Psoas muscle (tissue), 8 donors: Measurements from ENCODE around the gene RFX8. TPM values are rescaled to one million over a fixed set of nuclear protein-coding genes. Genes with fewer than 3 reads are reported as not detected.
"Not testable (repeated sequence)": the region's sequence is repeated elsewhere in the genome, so short reads cannot be mapped to it uniquely, and the experiment has no call there.

Experiments
- ATAC-seq, 4 donors: fragments of 200-7000 bp; cut with Tn5 transposase; one replicate each; pipeline ENCODE4 v1.9.1; 2020; ENCODE audit warnings: moderate library complexity in 3 of 4, mild to moderate bottlenecking in 2 of 4
- DNase-seq, 2 donors: peaks; one replicate each; pipeline ENCODE4 v3.0.0-alpha.2; 2020
- H3K27ac ChIP-seq: fragments of 200-600 bp; one replicate; pipeline ENCODE4 v1.8.0; 2022
- H3K27me3 ChIP-seq, 3 donors: fragments of 200-600 bp in 1 of 3; one replicate each; pipeline versions ENCODE4 v1.6.1 to v1.8.0; 2013 to 2022; ENCODE audit warnings: low read length in 2 of 3, mild to moderate bottlenecking in 2 of 3, moderate library complexity in 1 of 3; ENCODE audit not compliant: insufficient read depth in 3 of 3
- H3K36me3 ChIP-seq, 2 donors: fragments of 200-600 bp in 1 of 2; one replicate each; pipeline versions ENCODE4 v1.6.1 to v1.8.0; 2013 to 2022; ENCODE audit warnings: low read depth in 1 of 2, mild to moderate bottlenecking in 1 of 2, moderate library complexity in 1 of 2; ENCODE audit not compliant: insufficient read depth in 1 of 2
- H3K4me1 ChIP-seq: fragments of 200-600 bp; one replicate; pipeline ENCODE4 v1.8.0; 2022
- H3K4me3 ChIP-seq: fragments of 200-600 bp; one replicate; pipeline ENCODE4 v1.8.0; 2022; ENCODE audit warnings: mild to moderate bottlenecking
- H3K9me3 ChIP-seq: fragments of 200-600 bp; one replicate; pipeline ENCODE4 v1.8.0; 2022
- CTCF ChIP-seq: fragments of 200-600 bp; IDR thresholded peaks from one replicate; pipeline ENCODE4 v1.8.0; 2022; ENCODE audit warnings: antibody characterized with exemption
- WGBS, 3 donors: extraction: QIAGEN DNeasy Blood & Tissue Kit; methylation state at CpG; one replicate each; pipeline versions ENCODE4 v1.1.6 to v1.1.7; 2013; 5-methylcytosine and 5-hydroxymethylcytosine counted together
- intact Hi-C, 2 donors: fragments of 100-400 bp; cut with DNase I; formaldehyde crosslinking; loops; one replicate each; pipeline versions ENCODE4 v1.11.0 to v1.14.2; 2022
- polyA plus RNA-seq, 3 donors: library from polyadenylated mRNA; stranded (reverse); fragments of 200-250 nt; gene quantifications; one replicate each; pipeline ENCODE4 v1.2.3, GENCODE V29; 2013
- total RNA-seq, 4 donors: library from RNA; stranded (reverse); fragmentation: NEBNext Ultra II Directional in 2 of 4; extraction: Animal tissue kit (Norgen Biotek cat#: 25700) in 2 of 4; gene quantifications; one replicate each; pipeline versions ENCODE4 v1.2.1 to v1.2.4, GENCODE V29; 2021 to 2023
- donor health status: healthy with polysubstance abuse.
- donor health status: DM: no; HTN: no; CAD: no; lungs with moderate emphysema.
- donor health status: Bipolar disorder and iron deficiency.
- donor health status: healthy.
- donor health status: DM: yes; HTN: yes; CAD: no.
- donor health status: DM: no; HTN: no; CAD: no.
- donor health status: DM: no; HTN: no; CAD: no.
- donor health status: DM: yes; HTN: yes; CAD: no.

Gene RFX8
- total and polyA plus RNA-seq, 7 donors: 0.03 to 0.29 (median 0.12) TPM; not detected in 4

GRCh38 chr2:101512993-101513392 lies 38.1 kb upstream of the RFX8 start:
- ATAC-seq: no peak
- Histone ChIP-seq H3K27ac (no peak overlapping the region), H3K9me3 (no peaks in the 10 kb centered on the region), H3K27me3 (no peaks in the 10 kb centered on the region), H3K4me1 (no peaks in the 10 kb centered on the region), H3K4me3 (no peak overlapping the region), H3K36me3 (no peaks in the 10 kb centered on the region)
- no peak for DNase-seq
- 92 to 95% (median 93%) methylated on average over 3 of the region's 3 CpGs for WGBS, 3 donors
- intact Hi-C loops: no loop called here
- no peak for TF ChIP-seq CTCF

- WGBS, 3 donors: 52 to 80% (median 77%) methylated on average over 1 of the region's 1 CpG
- intact Hi-C loops: no loop called here
These were observed 36.5 kb upstream of the RFX8 start for GRCh38 chr2:101511381-101511780.

GRCh38 chr2:101509499-101510284 lies 34.8 kb upstream of the RFX8 start:
- whole genome bisulfite sequencing, 3 donors: 78 to 88% (median 79%) methylated on average over 8 of the region's 8 CpGs
- ATAC-seq (peak in 1 of 4 donors; percentile 54), DNase-seq (no peak)
- Histone ChIP-seq H3K4me1 (no peaks in the 10 kb centered on the region), H3K36me3 (no peaks in the 10 kb centered on the region), H3K27ac (no peak overlapping the region), H3K4me3 (no peak overlapping the region), H3K9me3 (no peaks in the 10 kb centered on the region), H3K27me3 (no peaks in the 10 kb centered on the region)
- no peak for TF ChIP-seq CTCF
- intact Hi-C loops: no loop called here

More at GRCh38 chr2:101511381-101511780, 36.5 kb upstream of the RFX8 start:
- ATAC-seq: no peak
- H3K4me3 ChIP-seq: no peak overlapping the region
- DNase-seq: no peak
- no peaks in the 10 kb centered on the region for H3K9me3 ChIP-seq
- H3K4me1 ChIP-seq: no peaks in the 10 kb centered on the region
- H3K36me3 ChIP-seq: no peaks in the 10 kb centered on the region
- H3K27me3 ChIP-seq: no peaks in the 10 kb centered on the region
- no peak overlapping the region for H3K27ac ChIP-seq
- TF ChIP-seq CTCF: no peak

GRCh38 chr2:101508636-101509035 lies 33.7 kb upstream of the RFX8 start:
- DNase-seq (no peak), ATAC-seq (no peak)
- 70 to 82% (median 80%) methylated on average over 5 of the region's 5 CpGs for WGBS, 3 donors
- intact Hi-C loops: no loop called here
- no peaks in the 10 kb centered on the region for H3K27me3 ChIP-seq
- H3K4me3 ChIP-seq: no peak overlapping the region
- no peaks in the 10 kb centered on the region for H3K36me3 ChIP-seq
- no peaks in the 10 kb centered on the region for H3K4me1 ChIP-seq
- H3K27ac ChIP-seq: no peak overlapping the region
- no peak for TF ChIP-seq CTCF
- no peaks in the 10 kb centered on the region for H3K9me3 ChIP-seq

- H3K36me3 ChIP-seq, H3K9me3 ChIP-seq, H3K27me3 ChIP-seq, H3K4me3 ChIP-seq, H3K27ac ChIP-seq, DNase-seq, ATAC-seq, intact Hi-C loops: not testable (repeated sequence)
- peaks cover 18% of the 10 kb centered on the region for H3K4me1 ChIP-seq
- 80 to 94% (median 93%) methylated on average over 3 of the region's 4 CpGs for WGBS, 3 donors
These were observed 30.4 kb upstream of the RFX8 start for GRCh38 chr2:101505276-101505675.

DNA sequence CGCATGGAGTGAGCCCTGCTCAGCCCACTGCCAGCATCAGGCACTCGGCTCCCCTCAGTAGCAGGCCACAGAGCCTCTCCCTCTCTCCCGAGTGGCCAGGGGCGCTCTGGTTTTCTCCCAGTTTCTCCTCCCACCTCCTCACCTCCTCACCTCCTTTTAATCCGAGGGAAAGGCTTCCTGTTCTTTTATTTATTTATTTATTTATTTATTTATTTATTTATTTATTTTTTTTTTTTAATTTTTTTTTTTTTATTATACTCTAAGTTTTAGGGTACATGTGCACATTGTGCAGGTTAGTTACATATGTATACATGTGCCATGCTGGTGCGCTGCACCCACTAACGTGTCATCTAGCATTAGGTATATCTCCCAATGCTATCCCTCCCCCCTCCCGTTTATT lies 29.8 kb upstream of the RFX8 start:
- H3K36me3 ChIP-seq, H3K27me3 ChIP-seq, H3K4me3 ChIP-seq, DNase-seq, H3K27ac ChIP-seq, H3K9me3 ChIP-seq, intact Hi-C loops, ATAC-seq: not testable (repeated sequence)
- peaks cover 24% of the 10 kb centered on the region for H3K4me1 ChIP-seq
- WGBS, 3 donors: 81 to 91% (median 91%) methylated on average over 7 to 8 of the region's 8 CpGs
